ENCODE measurements around the gene SUN2.

The SUN2 gene

DNA sequence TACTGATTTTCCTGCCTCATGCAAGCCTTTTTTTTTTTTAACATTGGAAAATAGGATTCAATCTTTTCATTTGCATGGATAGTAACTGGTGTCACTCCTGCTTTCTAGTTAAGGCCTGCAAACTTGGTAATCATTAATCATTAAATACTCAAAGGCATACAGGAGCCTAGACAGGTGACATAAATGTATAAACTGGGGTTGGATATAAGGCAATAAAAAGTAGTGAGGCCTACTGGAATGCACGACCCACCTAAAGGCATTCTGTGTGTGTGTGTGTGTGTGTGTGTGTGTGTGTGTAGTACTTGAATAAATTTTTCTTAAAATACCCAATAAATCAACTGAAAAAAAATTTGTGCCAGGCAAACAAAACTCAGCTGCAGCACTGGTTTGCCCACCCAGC lies 66.1 kb downstream of the SUN2 start:
- no peak for DNase-seq

DNA sequence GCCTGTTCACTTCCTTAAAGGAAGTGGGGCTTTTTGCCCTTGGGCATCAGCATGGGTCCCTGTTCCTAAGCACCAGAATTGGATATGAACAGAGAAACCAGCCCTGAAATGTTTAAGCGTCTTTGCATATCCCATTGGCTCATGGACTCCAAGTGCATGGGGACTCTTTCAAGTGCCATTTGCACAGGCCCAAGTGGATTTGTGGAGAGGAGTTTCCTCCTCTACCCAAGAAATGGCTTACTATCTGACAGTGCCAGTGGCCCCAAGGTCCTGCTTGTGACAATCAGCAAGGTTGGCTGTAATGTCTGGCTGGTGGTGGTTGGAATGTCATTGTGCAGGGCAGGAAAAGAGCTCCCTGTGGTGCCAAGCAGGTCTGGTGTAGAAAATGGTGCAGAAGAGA lies 70.0 kb downstream of the SUN2 start:
- DNase-seq: no peak

DNA sequence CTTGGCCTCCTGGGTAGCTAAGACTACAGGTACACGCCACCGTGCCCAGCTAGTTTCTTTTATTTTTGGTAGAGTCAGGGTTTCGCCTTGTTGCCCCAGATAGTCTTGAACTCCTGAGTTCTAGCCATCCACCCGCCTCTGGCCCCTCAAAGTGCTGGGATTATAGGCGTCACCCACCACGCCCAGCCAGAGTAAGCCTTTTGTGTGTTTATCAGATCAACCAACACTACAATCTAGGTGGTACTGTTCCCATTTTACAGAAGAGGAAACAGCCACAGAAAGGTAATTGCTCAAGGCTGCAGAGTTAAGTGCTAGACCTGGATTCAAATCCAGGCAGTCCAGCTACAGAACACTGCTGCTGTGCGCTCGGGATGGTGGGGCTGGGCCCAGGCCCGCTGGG lies 70.9 kb downstream of the SUN2 start:
- DNase-seq: no peak

Measured in activated CD4-positive, alpha-beta T cell treated with anti-CD3 and anti-CD28 coated beads for 4 hours (primary cell).